Omental fat pad (tissue), 4 donors: ENCODE data around the gene TTC39B. TPM values are rescaled to one million over a fixed set of nuclear protein-coding genes. Genes with fewer than 3 reads are reported as not detected.

Experiments used
- ATAC-seq: fragments of 150-250 bp; one replicate; pipeline ENCODE4 v1.9.1; 2016; ENCODE audit warnings: mild to moderate bottlenecking, moderate library complexity; ENCODE audit not compliant: low FRiP score
- DNase-seq: peaks from one replicate; pipeline ENCODE4 v3.0.0-alpha.2; 2019; ENCODE audit warnings: low spot score
- total RNA-seq, 4 donors: library from RNA; depleted of rRNA; stranded (reverse); fragments of >200 nt; gene quantifications; one replicate each; pipeline ENCODE4 v1.1.0, GENCODE V29; 2016
- TF ChIP-seq, protein P1 (sequence below), 3 donors: fragments of 450-650 bp; IDR thresholded peaks; one replicate each; pipeline ENCODE4 v1.5.1; 2016 to 2017; ENCODE audit warnings: antibody characterized with exemption in 3 of 3, mild to moderate bottlenecking in 3 of 3, moderate library complexity in 2 of 3

The TTC39B gene
- total RNA-seq, result 10 to 100 TPM in 1 of 4 donors, 1 to 10 TPM in 3; 3.7 to 12.6 (median 5.3) TPM

DNA sequence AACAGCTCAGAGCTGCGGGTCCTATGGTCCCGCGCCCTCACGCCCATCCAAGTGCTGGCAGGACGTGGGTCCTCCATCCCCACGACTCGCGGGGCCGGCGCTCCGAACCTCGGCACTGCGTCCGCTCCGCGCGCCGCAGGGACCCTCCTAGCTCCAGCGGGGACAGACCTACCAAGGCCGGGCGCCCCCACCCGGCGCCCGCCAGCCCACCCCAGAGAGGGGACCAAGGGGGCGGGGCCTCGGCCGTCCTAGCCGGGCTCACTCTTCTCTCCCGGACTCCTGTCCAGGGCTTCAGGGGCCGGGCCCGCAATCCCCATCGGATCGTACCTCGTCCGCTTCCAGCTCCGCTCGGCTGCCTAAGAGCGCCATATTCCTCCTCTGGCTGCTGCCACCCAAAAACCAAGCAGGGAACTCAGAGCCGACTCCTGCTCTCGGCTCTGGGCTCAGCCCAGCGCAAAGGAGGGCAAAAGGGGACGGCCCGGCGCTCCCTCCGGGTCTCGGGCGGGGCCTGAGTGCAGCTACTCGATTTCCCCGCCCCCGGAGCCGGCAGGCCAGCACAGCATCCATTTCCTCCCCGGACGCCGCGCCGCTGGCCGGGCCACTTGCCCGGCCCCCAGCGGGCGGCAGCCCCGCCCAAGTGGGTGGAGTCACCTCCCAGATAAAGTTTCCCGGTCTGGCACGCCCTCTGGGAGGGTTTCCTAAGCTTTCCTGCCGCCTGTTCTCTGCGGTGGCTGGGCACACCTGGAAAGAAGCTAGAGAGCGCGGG lies at the start of gene TTC39B:
TSS of gene TTC39B (minus strand) at position 460 of the 766 bp plus-strand sequence. CDS start at position 369, 91 bp downstream.
- ATAC-seq (peak; percentile 99), DNase-seq (peak; percentile 72)
- TF ChIP-seq, protein P1, sequence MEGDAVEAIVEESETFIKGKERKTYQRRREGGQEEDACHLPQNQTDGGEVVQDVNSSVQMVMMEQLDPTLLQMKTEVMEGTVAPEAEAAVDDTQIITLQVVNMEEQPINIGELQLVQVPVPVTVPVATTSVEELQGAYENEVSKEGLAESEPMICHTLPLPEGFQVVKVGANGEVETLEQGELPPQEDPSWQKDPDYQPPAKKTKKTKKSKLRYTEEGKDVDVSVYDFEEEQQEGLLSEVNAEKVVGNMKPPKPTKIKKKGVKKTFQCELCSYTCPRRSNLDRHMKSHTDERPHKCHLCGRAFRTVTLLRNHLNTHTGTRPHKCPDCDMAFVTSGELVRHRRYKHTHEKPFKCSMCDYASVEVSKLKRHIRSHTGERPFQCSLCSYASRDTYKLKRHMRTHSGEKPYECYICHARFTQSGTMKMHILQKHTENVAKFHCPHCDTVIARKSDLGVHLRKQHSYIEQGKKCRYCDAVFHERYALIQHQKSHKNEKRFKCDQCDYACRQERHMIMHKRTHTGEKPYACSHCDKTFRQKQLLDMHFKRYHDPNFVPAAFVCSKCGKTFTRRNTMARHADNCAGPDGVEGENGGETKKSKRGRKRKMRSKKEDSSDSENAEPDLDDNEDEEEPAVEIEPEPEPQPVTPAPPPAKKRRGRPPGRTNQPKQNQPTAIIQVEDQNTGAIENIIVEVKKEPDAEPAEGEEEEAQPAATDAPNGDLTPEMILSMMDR (IDR thresholded peaks at IDR 0.05), result no peak

DNA sequence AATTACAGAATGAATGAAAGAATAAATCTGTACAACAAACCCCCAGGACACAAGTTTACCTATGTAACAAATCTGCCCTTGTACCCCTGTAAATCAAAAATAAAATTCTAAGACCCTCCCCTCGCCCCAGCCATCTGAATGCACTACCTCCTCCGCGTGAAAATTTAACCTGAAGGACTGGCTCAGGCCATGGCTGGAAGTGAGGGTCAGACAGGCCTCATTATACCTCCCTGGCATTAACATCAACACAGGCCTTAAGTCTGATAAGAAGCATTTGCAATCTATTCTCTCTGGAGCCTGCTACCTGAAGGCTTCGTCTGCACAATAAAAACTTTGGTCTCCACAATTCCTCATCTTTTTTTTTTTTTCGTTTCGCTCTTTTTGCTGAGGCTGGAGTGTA lies 48.7 kb upstream of the TTC39B start:
- DNase-seq (no peak), ATAC-seq (no peak)
- TF ChIP-seq, protein P1 (IDR thresholded peaks at IDR 0.05), result no peak

DNA sequence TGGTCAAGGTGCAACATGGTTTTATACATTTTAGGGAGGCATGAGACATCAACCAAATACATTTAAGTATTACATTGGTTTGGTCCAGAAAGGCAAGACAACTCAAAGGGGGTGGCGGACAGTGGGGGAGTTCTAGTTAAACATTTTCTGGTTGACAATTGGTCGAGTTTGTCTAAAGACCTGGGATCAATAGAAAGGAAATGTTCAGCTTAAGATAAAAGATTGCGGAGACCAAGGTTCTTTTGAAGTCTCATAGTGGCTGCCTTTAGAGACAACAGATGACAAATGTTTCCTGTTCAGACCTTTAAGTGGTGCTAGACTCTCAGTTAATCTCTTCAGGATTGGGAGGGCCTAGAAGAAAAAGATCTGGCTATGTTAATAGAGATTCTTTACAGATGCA lies 47.7 kb upstream of the TTC39B start:
- TF ChIP-seq, protein P1 (IDR thresholded peaks at IDR 0.05), result no peak
- ATAC-seq (no peak), DNase-seq (no peak)

DNA sequence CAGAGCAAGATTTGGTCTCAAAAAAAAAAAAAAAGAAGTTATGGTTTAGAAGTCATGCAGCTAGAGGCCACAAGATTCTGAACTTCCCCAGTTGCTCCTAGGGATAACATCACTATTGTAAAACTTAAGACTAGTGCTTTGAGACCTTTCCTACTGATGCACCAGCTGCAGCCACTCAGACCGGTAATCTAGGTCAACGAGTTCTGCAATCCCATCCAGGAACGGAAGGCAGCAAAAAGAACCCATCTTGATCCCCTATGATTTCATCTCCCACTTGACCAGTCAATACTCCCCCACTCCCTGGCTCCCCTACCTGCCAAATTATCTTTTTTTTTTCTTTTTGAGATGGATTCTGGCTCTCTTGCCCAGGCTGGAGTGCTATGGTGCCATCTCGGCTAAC lies 46.9 kb upstream of the TTC39B start:
- ATAC-seq, result no peak
- TF ChIP-seq, protein P1 (IDR thresholded peaks at IDR 0.05), result no peak

DNA sequence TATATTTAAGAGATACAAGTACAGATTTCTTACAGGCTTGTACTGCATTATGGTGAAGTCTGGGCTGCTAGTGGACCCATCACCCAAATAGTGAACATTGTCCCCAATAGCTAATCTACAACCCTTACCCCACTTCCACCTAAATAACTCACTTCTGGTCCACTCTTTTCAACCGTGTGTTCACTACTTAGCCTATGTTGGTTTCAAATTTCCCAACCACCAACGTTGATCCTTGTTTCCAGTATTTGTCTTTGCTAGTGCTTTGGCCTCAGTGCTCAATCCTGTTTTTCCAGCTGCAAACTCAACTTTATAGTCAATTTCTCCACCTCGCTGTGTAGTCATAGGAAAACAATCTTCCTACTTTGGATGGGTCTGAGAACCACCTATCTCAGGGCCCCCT lies 45.3 kb upstream of the TTC39B start:
- DNase-seq, result no peak
- TF ChIP-seq, protein P1 (IDR thresholded peaks at IDR 0.05), result no peak
- no peak for ATAC-seq

More for the DNA sequence above, 46.9 kb upstream of the TTC39B start:
- DNase-seq, result no peak

DNA sequence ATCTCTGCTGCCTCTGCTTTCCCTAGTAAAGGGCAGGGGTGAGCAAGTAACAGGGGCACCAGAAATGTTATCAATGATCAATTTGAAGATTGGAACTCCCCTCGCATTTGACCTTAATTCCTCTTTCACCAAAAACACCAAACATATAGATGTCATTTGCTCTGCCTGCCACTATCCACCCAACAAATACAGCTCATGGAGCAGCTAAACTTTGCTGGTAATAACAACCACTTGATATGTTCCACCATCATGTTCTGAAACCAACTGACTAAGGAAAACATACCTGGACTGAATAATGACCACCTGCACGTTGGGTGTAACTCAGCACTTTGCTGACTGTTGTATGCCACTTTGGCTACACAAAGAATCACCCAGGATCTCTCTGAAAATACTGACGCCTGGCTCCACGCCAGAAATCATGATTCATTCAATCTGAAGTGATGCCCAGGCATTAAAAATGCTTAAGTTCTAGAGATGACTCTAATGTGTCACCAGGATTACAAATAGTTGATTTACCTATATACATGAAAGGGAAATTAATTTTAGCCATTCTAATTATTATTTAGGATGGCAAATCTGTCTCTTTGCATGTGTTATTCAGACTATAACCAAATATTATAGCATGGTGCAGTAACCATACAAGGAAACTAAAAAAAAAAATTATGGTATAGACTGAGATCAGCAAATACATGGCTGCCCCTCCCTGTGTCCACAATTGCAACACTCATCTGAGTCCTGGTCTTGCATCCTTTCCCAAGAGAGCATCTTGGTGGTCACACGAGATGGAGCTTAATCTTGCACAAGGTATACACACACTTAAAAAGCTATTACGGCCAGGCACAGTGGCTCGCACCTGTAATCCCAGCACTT lies 43.1 kb upstream of the TTC39B start:
- TF ChIP-seq, protein P1 (IDR thresholded peaks at IDR 0.05), result no peak
- no peak for DNase-seq
- no peak for ATAC-seq
